Liver (tissue), 2 donors: Measurements from ENCODE around the gene PLCB1.

Source experiments
- REST ChIP-seq: IDR thresholded peaks from 2 replicates; pipeline ENCODE4 v1.6.1; 2016; ENCODE audit warnings: antibody characterized with exemption, mild to moderate bottlenecking
- TF ChIP-seq, protein P1 (sequence below): fragments of 150-350 bp; IDR thresholded peaks from 2 replicates; pipeline ENCODE4 v1.5.1; 2017; ENCODE audit warnings: improper control_type of control experiment, low read depth, low read length; ENCODE audit not compliant: missing input control
- donor health status: healthy.

DNA sequence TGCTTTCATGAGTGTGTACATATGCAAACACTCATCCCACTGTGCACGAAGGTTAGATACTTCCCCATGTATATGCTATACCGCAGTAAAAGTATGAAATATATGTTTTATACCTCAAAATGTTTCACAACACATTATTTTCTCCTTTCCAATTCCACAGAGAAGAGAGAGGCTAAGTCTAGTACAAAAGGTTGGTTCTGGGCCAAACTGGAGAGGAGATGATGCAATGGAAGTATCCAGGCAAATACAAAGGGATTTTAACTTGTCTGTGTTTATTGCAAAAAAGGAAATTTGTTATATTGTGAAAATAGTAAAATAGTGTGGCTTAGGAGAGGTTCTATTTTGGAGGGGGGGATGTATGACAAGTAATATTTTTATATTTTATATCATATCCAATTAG lies 112.6 kb downstream of the PLCB1 start:
- TF ChIP-seq, protein P1, sequence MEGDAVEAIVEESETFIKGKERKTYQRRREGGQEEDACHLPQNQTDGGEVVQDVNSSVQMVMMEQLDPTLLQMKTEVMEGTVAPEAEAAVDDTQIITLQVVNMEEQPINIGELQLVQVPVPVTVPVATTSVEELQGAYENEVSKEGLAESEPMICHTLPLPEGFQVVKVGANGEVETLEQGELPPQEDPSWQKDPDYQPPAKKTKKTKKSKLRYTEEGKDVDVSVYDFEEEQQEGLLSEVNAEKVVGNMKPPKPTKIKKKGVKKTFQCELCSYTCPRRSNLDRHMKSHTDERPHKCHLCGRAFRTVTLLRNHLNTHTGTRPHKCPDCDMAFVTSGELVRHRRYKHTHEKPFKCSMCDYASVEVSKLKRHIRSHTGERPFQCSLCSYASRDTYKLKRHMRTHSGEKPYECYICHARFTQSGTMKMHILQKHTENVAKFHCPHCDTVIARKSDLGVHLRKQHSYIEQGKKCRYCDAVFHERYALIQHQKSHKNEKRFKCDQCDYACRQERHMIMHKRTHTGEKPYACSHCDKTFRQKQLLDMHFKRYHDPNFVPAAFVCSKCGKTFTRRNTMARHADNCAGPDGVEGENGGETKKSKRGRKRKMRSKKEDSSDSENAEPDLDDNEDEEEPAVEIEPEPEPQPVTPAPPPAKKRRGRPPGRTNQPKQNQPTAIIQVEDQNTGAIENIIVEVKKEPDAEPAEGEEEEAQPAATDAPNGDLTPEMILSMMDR: no peak
- no peak for TF ChIP-seq REST
